Measurements from ENCODE around the gene AAGAB.
A peak's percentile ranks its signal among the peaks of the same experiment; 100 is the strongest.

Gene AAGAB

GRCh38 chr15:67183443-67184169 lies 70.9 kb downstream of the AAGAB start:
- 0 out of 2 replicates have a peak, but pooled peaks cover under 1% of the 10 kb centered on the region for H3K36me3 ChIP-seq
- no peak overlapping the region for H3K4me3 ChIP-seq (ENCODE audit: low read depth, low read length)
- no peaks in the 10 kb centered on the region for H3K9me3 ChIP-seq (ENCODE audit: severe bottlenecking)
- no peaks in the 10 kb centered on the region for H3K27me3 ChIP-seq (ENCODE audit: insufficient read depth, low read depth, severe bottlenecking)
- DNase-seq, result no peak
- H3K27ac ChIP-seq, result no peak overlapping the region
- TF ChIP-seq CTCF (IDR thresholded peaks at IDR 0.05; ENCODE audit: low read depth, low read length), result no peak

GRCh38 chr15:67181221-67181639 lies 73.2 kb downstream of the AAGAB start:
- Histone ChIP-seq H3K4me3 (ENCODE audit: low read depth, low read length) (no peak overlapping the region), H3K36me3 (no peaks in the 10 kb centered on the region), H3K9me3 (ENCODE audit: severe bottlenecking) (no peaks in the 10 kb centered on the region), H3K27me3 (ENCODE audit: insufficient read depth, low read depth, severe bottlenecking) (no peaks in the 10 kb centered on the region), H3K27ac (no peak overlapping the region)
- DNase-seq, result no peak
- no peak for TF ChIP-seq CTCF (IDR thresholded peaks at IDR 0.05; ENCODE audit: low read depth, low read length)

GRCh38 chr15:67180514-67181191 lies 73.8 kb downstream of the AAGAB start:
- Histone ChIP-seq H3K9me3 (ENCODE audit: severe bottlenecking) (no peaks in the 10 kb centered on the region), H3K4me3 (ENCODE audit: low read depth, low read length) (no peak overlapping the region), H3K27ac (no peak overlapping the region), H3K36me3 (no peaks in the 10 kb centered on the region), H3K27me3 (ENCODE audit: insufficient read depth, low read depth, severe bottlenecking) (no peaks in the 10 kb centered on the region)
- TF ChIP-seq CTCF (IDR thresholded peaks at IDR 0.05; ENCODE audit: low read depth, low read length), result peak; percentile 23; the same call in 1 of the 2 replicates
- no peak for DNase-seq

GRCh38 chr15:67180035-67180434 lies 74.4 kb downstream of the AAGAB start:
- H3K9me3 ChIP-seq (ENCODE audit: severe bottlenecking), result no peaks in the 10 kb centered on the region
- no peaks in the 10 kb centered on the region for H3K27me3 ChIP-seq (ENCODE audit: insufficient read depth, low read depth, severe bottlenecking)
- no peak overlapping the region for H3K4me3 ChIP-seq (ENCODE audit: low read depth, low read length)
- no peak for DNase-seq
- H3K36me3 ChIP-seq, result no peaks in the 10 kb centered on the region
- H3K27ac ChIP-seq, result no peak overlapping the region
- no peak for TF ChIP-seq CTCF (IDR thresholded peaks at IDR 0.05; ENCODE audit: low read depth, low read length)

GRCh38 chr15:67179411-67179995 lies 75.0 kb downstream of the AAGAB start:
- no peak overlapping the region for H3K27ac ChIP-seq
- no peak for DNase-seq
- H3K36me3 ChIP-seq, result no peaks in the 10 kb centered on the region
- no peak overlapping the region for H3K4me3 ChIP-seq (ENCODE audit: low read depth, low read length)
- no peaks in the 10 kb centered on the region for H3K9me3 ChIP-seq (ENCODE audit: severe bottlenecking)
- H3K27me3 ChIP-seq (ENCODE audit: insufficient read depth, low read depth, severe bottlenecking), result no peaks in the 10 kb centered on the region
- no peak for TF ChIP-seq CTCF (IDR thresholded peaks at IDR 0.05; ENCODE audit: low read depth, low read length)
